Cardiac muscle cell (in vitro differentiated cells and primary cell): ENCODE data around the gene KRR1. TPM values are rescaled to one million over a fixed set of nuclear protein-coding genes. Genes with fewer than 3 reads are reported as not detected.

Experiments
- DNase-seq, 2 donors: peaks; one replicate each; pipeline versions ENCODE4 v3.0.0 to v3.0.0-alpha.2; 2010 to 2017; ENCODE audit warnings: low read depth in 1 of 2, low spot score in 1 of 2
- H3K27ac ChIP-seq: fragments of 200-600 bp; sonication (generic); 2 replicates; pipeline ENCODE4 v1.5.1; 2016
- H3K27me3 ChIP-seq: fragments of 200-600 bp; sonication (generic); 2 replicates; pipeline ENCODE4 v1.6.0; 2016; ENCODE audit warnings: control low read depth
- H3K36me3 ChIP-seq: fragments of 200-600 bp; sonication (generic); 2 replicates; pipeline ENCODE4 v1.5.1; 2016; ENCODE audit warnings: control low read depth
- H3K4me1 ChIP-seq: fragments of 200-600 bp; sonication (generic); 2 replicates; pipeline ENCODE4 v1.8.1; 2017; ENCODE audit warnings: low read depth, mild to moderate bottlenecking, mixed run types
- H3K4me3 ChIP-seq: fragments of 200-600 bp; sonication (generic); 2 replicates; pipeline ENCODE4 v1.5.1; 2016; ENCODE audit warnings: mild to moderate bottlenecking
- H3K9me3 ChIP-seq: fragments of 200-600 bp; sonication (generic); 2 replicates; pipeline ENCODE4 v1.5.1; 2017; ENCODE audit warnings: low read depth, mild to moderate bottlenecking, control low read depth
- polyA plus RNA-seq: library from polyadenylated mRNA; unstranded; fragments of >200 nt; fragmentation: Nextera tagmentation; extraction: Ambion mirVana; gene quantifications from 2 replicates; pipeline ENCODE4 v1.2.1, GENCODE V29; 2016
- total RNA-seq: library from RNA; depleted of rRNA; stranded (reverse); fragments of >200 nt; gene quantifications from 2 replicates; pipeline ENCODE4 v1.2.3, GENCODE V29; 2016
- TF ChIP-seq, protein P1 (sequence below): IDR thresholded peaks from 2 replicates; pipeline ENCODE4 v1.5.1; 2012; ENCODE audit warnings: low read depth, mild to moderate bottlenecking, low read length

KRR1 gene
- total and polyA plus RNA-seq, 2 experiments from 2014 or later, result 29.9 to 32.4 TPM

DNA sequence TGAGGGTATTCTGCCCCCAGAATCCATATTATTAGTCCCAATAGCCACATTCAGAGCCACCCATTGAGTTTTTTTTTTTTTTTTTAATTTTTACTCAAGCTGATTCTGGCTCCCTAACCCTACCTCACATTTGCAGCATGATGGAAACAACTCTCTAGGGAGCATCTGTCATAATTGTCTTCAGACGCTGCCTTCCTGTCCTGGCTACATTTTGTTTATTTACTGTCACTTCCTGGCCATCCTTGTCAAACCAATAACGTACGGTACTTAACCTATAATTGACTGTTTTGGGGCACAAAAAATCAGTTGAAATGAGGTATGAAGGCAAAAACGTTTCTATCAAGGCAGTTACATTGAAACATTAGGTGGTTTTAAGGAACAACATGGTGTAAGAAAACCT, 28.8 kb downstream of the KRR1 start:
- no peaks in the 10 kb centered on the region for H3K27me3 ChIP-seq
- H3K9me3 ChIP-seq, result no peaks in the 10 kb centered on the region
- no peaks in the 10 kb centered on the region for H3K4me1 ChIP-seq
- no peak overlapping the region for H3K27ac ChIP-seq
- no peaks in the 10 kb centered on the region for H3K36me3 ChIP-seq
- H3K4me3 ChIP-seq, result no peak overlapping the region
- TF ChIP-seq, protein P1, sequence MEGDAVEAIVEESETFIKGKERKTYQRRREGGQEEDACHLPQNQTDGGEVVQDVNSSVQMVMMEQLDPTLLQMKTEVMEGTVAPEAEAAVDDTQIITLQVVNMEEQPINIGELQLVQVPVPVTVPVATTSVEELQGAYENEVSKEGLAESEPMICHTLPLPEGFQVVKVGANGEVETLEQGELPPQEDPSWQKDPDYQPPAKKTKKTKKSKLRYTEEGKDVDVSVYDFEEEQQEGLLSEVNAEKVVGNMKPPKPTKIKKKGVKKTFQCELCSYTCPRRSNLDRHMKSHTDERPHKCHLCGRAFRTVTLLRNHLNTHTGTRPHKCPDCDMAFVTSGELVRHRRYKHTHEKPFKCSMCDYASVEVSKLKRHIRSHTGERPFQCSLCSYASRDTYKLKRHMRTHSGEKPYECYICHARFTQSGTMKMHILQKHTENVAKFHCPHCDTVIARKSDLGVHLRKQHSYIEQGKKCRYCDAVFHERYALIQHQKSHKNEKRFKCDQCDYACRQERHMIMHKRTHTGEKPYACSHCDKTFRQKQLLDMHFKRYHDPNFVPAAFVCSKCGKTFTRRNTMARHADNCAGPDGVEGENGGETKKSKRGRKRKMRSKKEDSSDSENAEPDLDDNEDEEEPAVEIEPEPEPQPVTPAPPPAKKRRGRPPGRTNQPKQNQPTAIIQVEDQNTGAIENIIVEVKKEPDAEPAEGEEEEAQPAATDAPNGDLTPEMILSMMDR, result no peak
- peak in 1 of 2 donors; percentile 26 for DNase-seq

DNA sequence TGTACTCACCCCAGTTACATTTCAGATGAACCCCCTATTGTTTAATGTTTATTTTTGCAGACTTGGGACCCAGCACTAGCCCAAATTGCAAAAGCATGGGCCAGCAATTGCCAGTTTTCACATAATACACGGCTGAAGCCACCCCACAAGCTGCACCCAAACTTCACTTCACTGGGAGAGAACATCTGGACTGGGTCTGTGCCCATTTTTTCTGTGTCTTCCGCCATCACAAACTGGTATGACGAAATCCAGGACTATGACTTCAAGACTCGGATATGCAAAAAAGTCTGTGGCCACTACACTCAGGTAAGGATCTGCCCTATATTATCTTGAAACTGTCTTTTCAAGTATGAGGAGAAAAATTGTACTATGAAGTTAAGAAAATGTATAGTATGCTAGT, 29.6 kb downstream of the KRR1 start:
- H3K4me1 ChIP-seq, result no peaks in the 10 kb centered on the region
- H3K36me3 ChIP-seq, result no peaks in the 10 kb centered on the region
- no peak overlapping the region for H3K27ac ChIP-seq
- TF ChIP-seq, protein P1, result no peak
- DNase-seq, result peak in 1 of 2 donors; percentile 88
- no peaks in the 10 kb centered on the region for H3K9me3 ChIP-seq
- no peak overlapping the region for H3K4me3 ChIP-seq
- H3K27me3 ChIP-seq, result no peaks in the 10 kb centered on the region

- Histone ChIP-seq H3K4me3 (no peak overlapping the region), H3K4me1 (no peaks in the 10 kb centered on the region), H3K36me3 (no peaks in the 10 kb centered on the region), H3K27ac (no peak overlapping the region), H3K27me3 (no peaks in the 10 kb centered on the region), H3K9me3 (no peaks in the 10 kb centered on the region)
- TF ChIP-seq, protein P1, result no peak
- peak in 1 of 2 donors; percentile 59 for DNase-seq
Measured at GRCh38 chr12:75481013-75481705, 30.2 kb downstream of the KRR1 start.

- Histone ChIP-seq H3K27ac (no peak within 1 kb of the TSS), H3K9me3 (no peaks in the 10 kb centered on the region), H3K4me1 (no peaks in the 10 kb centered on the region), H3K4me3 (no peak within 1 kb of the TSS), H3K27me3 (no peaks in the 10 kb centered on the region), H3K36me3 (no peaks in the 10 kb centered on the region)
- peak in 1 of 2 donors; percentile 98 for DNase-seq
- TF ChIP-seq, protein P1, result no peak
Measured at GRCh38 chr12:75480469-75480949, 30.9 kb downstream of the KRR1 start, which contains the start of gene GLIPR1. Gene GLIPR1, plus strand, starts transcription at chr12:75480755. Its CDS starts 126 bp downstream, at chr12:75480881.

- Histone ChIP-seq H3K9me3 (no peaks in the 10 kb centered on the region), H3K27me3 (no peaks in the 10 kb centered on the region), H3K36me3 (no peaks in the 10 kb centered on the region), H3K27ac (no peak overlapping the region), H3K4me1 (no peaks in the 10 kb centered on the region), H3K4me3 (no peak overlapping the region)
- DNase-seq, result peak in 1 of 2 donors; percentile 69
- TF ChIP-seq, protein P1, result no peak
Measured at GRCh38 chr12:75479963-75480461, 31.4 kb downstream of the KRR1 start.
